AG10803 (cell line): ENCODE data around the gene SSUH2.

Source experiments
- DNase-seq: peaks from one replicate; pipeline ENCODE4 v3.0.0; 2010; ENCODE audit warnings: low read depth
- H3K4me3 ChIP-seq: 2 replicates; pipeline ENCODE4 v1.5.1; 2011; ENCODE audit warnings: mild to moderate bottlenecking, low read length, control low read depth
- CTCF ChIP-seq: conservative IDR thresholded peaks from 2 replicates; pipeline ENCODE4 v1.5.1; 2011; ENCODE audit warnings: mild to moderate bottlenecking, low read length, control low read depth, inconsistent platforms

SSUH2 gene

GRCh38 chr3:8642001-8642400, 2.6 kb downstream of the SSUH2 start:
- no peak for DNase-seq
- TF ChIP-seq CTCF = no peak
- no peak overlapping the region for H3K4me3 ChIP-seq

- no peak for DNase-seq
- no peak for TF ChIP-seq CTCF
- H3K4me3 ChIP-seq = no peak overlapping the region
Observed at GRCh38 chr3:8641472-8641871, 3.1 kb downstream of the SSUH2 start.

GRCh38 chr3:8640223-8640622, 4.4 kb downstream of the SSUH2 start:
- no peak for TF ChIP-seq CTCF
- DNase-seq = no peak
- H3K4me3 ChIP-seq = no peak overlapping the region

GRCh38 chr3:8639659-8640000, 5.0 kb downstream of the SSUH2 start:
- no peak for DNase-seq

GRCh38 chr3:8638994-8639658, 5.5 kb downstream of the SSUH2 start:
- DNase-seq = no peak
- no peak overlapping the region for H3K4me3 ChIP-seq
- no peak for TF ChIP-seq CTCF

More at GRCh38 chr3:8639659-8640000, 5.0 kb downstream of the SSUH2 start:
- no peak for TF ChIP-seq CTCF
- no peak overlapping the region for H3K4me3 ChIP-seq

- H3K4me3 ChIP-seq = no peak overlapping the region
- no peak for DNase-seq
- no peak for TF ChIP-seq CTCF
Observed at GRCh38 chr3:8637348-8637747, 7.2 kb downstream of the SSUH2 start.

GRCh38 chr3:8635631-8636030, 9.0 kb downstream of the SSUH2 start:
- H3K4me3 ChIP-seq = no peak overlapping the region
- no peak for DNase-seq
- TF ChIP-seq CTCF = no peak
